Loucy (cell line): Measurements from ENCODE around the gene TNNC2.

Experiments used
- EZH2phosphoT487 ChIP-seq: fragments of 200-600 bp; IDR thresholded peaks from 2 replicates; pipeline ENCODE4 v1.6.1; 2018; ENCODE audit warnings: antibody characterized with exemption, mild to moderate bottlenecking, moderate library complexity, borderline replicate concordance
- TF ChIP-seq, protein P1 (sequence below): fragments of 200-600 bp; sonication (generic); conservative IDR thresholded peaks from 2 replicates; pipeline ENCODE4 v1.5.1; 2014; ENCODE audit warnings: mild to moderate bottlenecking, antibody characterized with exemption, low read length

DNA sequence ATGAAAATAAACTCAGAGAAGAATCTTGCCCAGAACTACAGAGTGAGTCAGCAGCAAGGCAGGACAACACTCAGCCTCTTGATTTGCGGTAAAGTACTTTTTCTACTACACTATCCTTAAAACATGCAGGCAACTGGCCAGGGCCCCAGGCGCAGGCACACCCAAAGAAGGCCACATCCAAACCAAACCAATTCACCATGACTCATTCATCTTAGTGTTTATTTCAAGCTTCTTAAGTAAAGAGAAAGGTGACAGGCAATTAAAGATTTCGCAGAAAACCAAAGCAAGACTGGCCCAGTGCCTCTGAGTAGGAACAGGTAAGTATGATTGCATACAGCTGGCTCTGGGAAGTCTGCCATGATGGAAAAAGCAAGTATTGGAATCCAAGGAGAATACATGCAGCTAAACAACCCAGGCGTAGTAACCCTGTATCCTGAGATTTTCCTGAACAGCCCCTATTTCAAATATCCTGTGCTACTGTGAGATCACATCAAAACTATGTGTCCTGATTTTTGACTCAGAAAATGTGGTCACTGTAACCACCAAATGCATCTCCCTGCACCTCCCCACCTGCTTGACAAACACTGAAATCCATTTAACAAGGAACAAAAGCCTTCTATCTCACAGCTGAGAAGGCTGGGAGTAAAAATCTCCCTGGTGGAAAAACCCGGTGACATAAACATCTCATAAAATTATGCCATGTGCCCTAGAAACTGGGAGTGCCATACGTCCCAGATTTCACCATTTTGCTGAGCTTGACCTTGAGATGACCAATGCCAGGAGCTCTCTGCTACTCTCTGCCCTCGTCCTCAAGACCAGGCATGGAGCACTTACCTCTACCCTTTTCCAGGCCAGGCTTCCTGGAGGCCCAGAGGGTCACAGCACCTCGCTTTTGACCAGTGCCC is 47.8 kb downstream of the TNNC2 start:
- TF ChIP-seq, protein P1, sequence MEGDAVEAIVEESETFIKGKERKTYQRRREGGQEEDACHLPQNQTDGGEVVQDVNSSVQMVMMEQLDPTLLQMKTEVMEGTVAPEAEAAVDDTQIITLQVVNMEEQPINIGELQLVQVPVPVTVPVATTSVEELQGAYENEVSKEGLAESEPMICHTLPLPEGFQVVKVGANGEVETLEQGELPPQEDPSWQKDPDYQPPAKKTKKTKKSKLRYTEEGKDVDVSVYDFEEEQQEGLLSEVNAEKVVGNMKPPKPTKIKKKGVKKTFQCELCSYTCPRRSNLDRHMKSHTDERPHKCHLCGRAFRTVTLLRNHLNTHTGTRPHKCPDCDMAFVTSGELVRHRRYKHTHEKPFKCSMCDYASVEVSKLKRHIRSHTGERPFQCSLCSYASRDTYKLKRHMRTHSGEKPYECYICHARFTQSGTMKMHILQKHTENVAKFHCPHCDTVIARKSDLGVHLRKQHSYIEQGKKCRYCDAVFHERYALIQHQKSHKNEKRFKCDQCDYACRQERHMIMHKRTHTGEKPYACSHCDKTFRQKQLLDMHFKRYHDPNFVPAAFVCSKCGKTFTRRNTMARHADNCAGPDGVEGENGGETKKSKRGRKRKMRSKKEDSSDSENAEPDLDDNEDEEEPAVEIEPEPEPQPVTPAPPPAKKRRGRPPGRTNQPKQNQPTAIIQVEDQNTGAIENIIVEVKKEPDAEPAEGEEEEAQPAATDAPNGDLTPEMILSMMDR, result no peak
- no peak for TF ChIP-seq EZH2phosphoT487
